Measurements from ENCODE around the gene MGST3. TPM values are rescaled to one million over a fixed set of nuclear protein-coding genes. Genes with fewer than 3 reads are reported as not detected.
"Not testable (repeated sequence)": the region's sequence is repeated elsewhere in the genome, so short reads cannot be mapped to it uniquely, and the experiment has no call there.

The MGST3 gene
- total RNA-seq, 2 donors from 2014 or later = 491 to 509 TPM

- DNase-seq (ENCODE audit: low spot score) = no peak
- Histone ChIP-seq H3K4me1 (peaks cover 0 to 4% of the 10 kb centered on the region in 2 donors), H3K27ac (no peak overlapping the region), H3K36me3 (peaks cover 43% of the 10 kb centered on the region), H3K9me3 (no peaks in the 10 kb centered on the region), H3K27me3 (no peaks in the 10 kb centered on the region), H3K4me3 (no peak overlapping the region)
- TF ChIP-seq CTCF (IDR thresholded peaks at IDR 0.05) = no peak
These were observed 49.3 kb downstream of the MGST3 start for GRCh38 chr1:165680303-165680702.

- not testable (repeated sequence) for H3K4me1 ChIP-seq; DNase-seq (ENCODE audit: low spot score); H3K27ac ChIP-seq; H3K4me3 ChIP-seq; H3K27me3 ChIP-seq; H3K9me3 ChIP-seq
- H3K36me3 ChIP-seq = peaks cover 43% of the 10 kb centered on the region
These were observed 49.7 kb downstream of the MGST3 start for GRCh38 chr1:165680773-165681172.

GRCh38 chr1:165683848-165684485, 52.9 kb downstream of the MGST3 start:
- no peaks in the 10 kb centered on the region for H3K27me3 ChIP-seq
- no peak overlapping the region for H3K4me3 ChIP-seq
- H3K36me3 ChIP-seq = peaks cover 28% of the 10 kb centered on the region

GRCh38 chr1:165686121-165686970, 55.3 kb downstream of the MGST3 start:
- DNase-seq (ENCODE audit: low spot score) = no peak
- TF ChIP-seq CTCF (IDR thresholded peaks at IDR 0.05) = no peak
- H3K36me3 ChIP-seq = peaks cover 19% of the 10 kb centered on the region
- no peaks in the 10 kb centered on the region for H3K9me3 ChIP-seq
- H3K27me3 ChIP-seq = no peaks in the 10 kb centered on the region
- no peak overlapping the region for H3K27ac ChIP-seq
- peaks cover 0 to 4% of the 10 kb centered on the region in 2 donors for H3K4me1 ChIP-seq
- H3K4me3 ChIP-seq = no peak overlapping the region

More at GRCh38 chr1:165683848-165684485, 52.9 kb downstream of the MGST3 start:
- Histone ChIP-seq H3K27ac (no peak overlapping the region), H3K9me3 (no peaks in the 10 kb centered on the region), H3K4me1 (peaks cover 0 to 4% of the 10 kb centered on the region in 2 donors)
- DNase-seq (ENCODE audit: low spot score) = no peak
- no peak for TF ChIP-seq CTCF (IDR thresholded peaks at IDR 0.05)

GRCh38 chr1:165686971-165687433, 56.0 kb downstream of the MGST3 start:
- no peak for TF ChIP-seq CTCF (IDR thresholded peaks at IDR 0.05)
- no peaks in the 10 kb centered on the region for H3K27me3 ChIP-seq
- no peak overlapping the region for H3K4me3 ChIP-seq
- no peak for DNase-seq (ENCODE audit: low spot score)
- peaks cover 13% of the 10 kb centered on the region for H3K36me3 ChIP-seq
- H3K4me1 ChIP-seq = peaks cover 0 to 4% of the 10 kb centered on the region in 2 donors
- H3K27ac ChIP-seq = no peak overlapping the region
- no peaks in the 10 kb centered on the region for H3K9me3 ChIP-seq

GRCh38 chr1:165688046-165688445, 57.0 kb downstream of the MGST3 start:
- Histone ChIP-seq H3K4me3 (no peak overlapping the region), H3K4me1 (peaks cover 0 to 4% of the 10 kb centered on the region in 2 donors), H3K27me3 (no peaks in the 10 kb centered on the region), H3K36me3 (peaks cover 8% of the 10 kb centered on the region), H3K27ac (no peak overlapping the region), H3K9me3 (no peaks in the 10 kb centered on the region)
- no peak for TF ChIP-seq CTCF (IDR thresholded peaks at IDR 0.05)
- no peak for DNase-seq (ENCODE audit: low spot score)
